H1 (cell line): Measurements from ENCODE around the gene PCGF3. TPM values are rescaled to one million over a fixed set of nuclear protein-coding genes. Genes with fewer than 3 reads are reported as not detected.

Source experiments
- KDM5A ChIP-seq: fragments of 200-600 bp; IDR thresholded peaks from 2 replicates; pipeline ENCODE4 v1.7.1; 2012; ENCODE audit warnings: mild to moderate bottlenecking, low read length, inconsistent platforms, mixed read lengths
- polyA plus RNA-seq, 7 experiments: library from polyadenylated mRNA; depleted of rRNA in 3 of 7; stranded (reverse) in 5 of 7; unstranded in 2 of 7; fragments of >200 nt in 5 of 7; fragments of 200-250 nt in 2 of 7; gene quantifications; 1 replicate in 5 of 7; 2 replicates in 1 of 7; 4 replicates in 1 of 7; pipeline versions ENCODE4 v1.2.1 to v1.2.3, GENCODE V29; 2011 to 2013; ENCODE audit warnings: missing spikeins in 2 of 7, mixed read lengths in 2 of 7
- total RNA-seq: library from RNA; stranded (reverse); fragmentation: NEBNext Ultra II Directional; extraction: Animal tissue kit (Norgen Biotek cat#: 25700); gene quantifications from 2 replicates; pipeline ENCODE4 v1.2.1, GENCODE V29; 2021

PCGF3 gene
- total and polyA plus RNA-seq, 2 of the 8 experiments (the other 6 are each of a cell fraction or from before 2014, with no cell fraction given), result 52.7 to 52.9 TPM

DNA sequence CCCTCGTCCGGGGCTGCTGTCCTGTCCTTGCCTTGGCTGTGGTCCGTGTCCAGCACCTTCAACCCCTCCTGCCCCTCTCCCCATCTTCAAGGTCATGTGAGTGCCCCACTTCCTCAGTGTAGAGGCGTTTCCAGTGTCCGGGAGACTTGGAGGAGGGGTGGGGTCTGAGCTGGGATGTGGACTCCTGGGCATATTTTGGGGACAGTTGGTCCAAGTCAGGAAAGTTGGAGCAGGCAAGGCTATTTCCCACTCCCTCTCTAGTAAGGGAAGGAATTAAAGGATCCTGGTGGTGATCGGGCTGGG is 3.0 kb downstream of the PCGF3 start (continued):
- no peak for TF ChIP-seq KDM5A
